ENCODE measurements around the gene RNF130. TPM values are rescaled to one million over a fixed set of nuclear protein-coding genes. Genes with fewer than 3 reads are reported as not detected.

The RNF130 gene
- total and polyA plus RNA-seq, 2 of the 13 experiments (the other 11 are each of a cell fraction or from before 2014, with no cell fraction given) = 28.2 to 28.3 TPM

- TF ChIP-seq RNF219 (CRISPR knock-in tag; IDR thresholded peaks at IDR 0.05) (0 out of 2 replicates have a peak, but pooled peaks have one; percentile 39), RFX3 (CRISPR knock-in tag; IDR thresholded peaks at IDR 0.05) (peak; percentile 26; the same call in 1 of the 2 replicates), REXO4 (CRISPR knock-in tag; IDR thresholded peaks at IDR 0.05; ENCODE audit: borderline replicate concordance) (no peak), HOMEZ (CRISPR knock-in tag; IDR thresholded peaks at IDR 0.05; ENCODE audit: low read depth) (no peak), PHF21A (CRISPR knock-in tag; IDR thresholded peaks at IDR 0.05) (no peak; the same call in 1 of the 2 replicates), ZBTB3 (CRISPR knock-in tag; IDR thresholded peaks at IDR 0.05; ENCODE audit: borderline replicate concordance, low read depth) (peak; percentile 54; the same call in 1 of the 2 replicates), ZBTB7B (CRISPR knock-in tag; IDR thresholded peaks at IDR 0.05) (peak; percentile 38; the same call in 1 of the 2 replicates), STAT5B (CRISPR knock-in tag; IDR thresholded peaks at IDR 0.05) (0 out of 2 replicates have a peak, but pooled peaks have one; percentile 94), GTF2F1 (IDR thresholded peaks at IDR 0.05; ENCODE audit: low read length) (0 out of 2 replicates have a peak, but pooled peaks have one; percentile 49), POGZ (CRISPR knock-in tag; IDR thresholded peaks at IDR 0.05) (no peak), ZNF607 (CRISPR knock-in tag; IDR thresholded peaks at IDR 0.05; ENCODE audit: borderline replicate concordance) (no peak), EP300 (IDR thresholded peaks at IDR 0.05; ENCODE audit: low read depth in 2 of 2, low read length in 2 of 2) (no peak), EP300 (CRISPR knock-in tag; IDR thresholded peaks at IDR 0.05; ENCODE audit: borderline replicate concordance) (no peak; the same call in 1 of the 2 replicates), PAWR (CRISPR knock-in tag; IDR thresholded peaks at IDR 0.05; ENCODE audit: borderline replicate concordance) (no peak), KLF12 (CRISPR knock-in tag; IDR thresholded peaks at IDR 0.05; ENCODE audit: borderline replicate concordance) (no peak), ZNF598 (CRISPR knock-in tag; IDR thresholded peaks at IDR 0.05; ENCODE audit: borderline replicate concordance) (peak; percentile 1), EEA1 (CRISPR knock-in tag; IDR thresholded peaks at IDR 0.05; ENCODE audit: borderline replicate concordance) (no peak)
- TF ChIP-seq, protein P1, sequence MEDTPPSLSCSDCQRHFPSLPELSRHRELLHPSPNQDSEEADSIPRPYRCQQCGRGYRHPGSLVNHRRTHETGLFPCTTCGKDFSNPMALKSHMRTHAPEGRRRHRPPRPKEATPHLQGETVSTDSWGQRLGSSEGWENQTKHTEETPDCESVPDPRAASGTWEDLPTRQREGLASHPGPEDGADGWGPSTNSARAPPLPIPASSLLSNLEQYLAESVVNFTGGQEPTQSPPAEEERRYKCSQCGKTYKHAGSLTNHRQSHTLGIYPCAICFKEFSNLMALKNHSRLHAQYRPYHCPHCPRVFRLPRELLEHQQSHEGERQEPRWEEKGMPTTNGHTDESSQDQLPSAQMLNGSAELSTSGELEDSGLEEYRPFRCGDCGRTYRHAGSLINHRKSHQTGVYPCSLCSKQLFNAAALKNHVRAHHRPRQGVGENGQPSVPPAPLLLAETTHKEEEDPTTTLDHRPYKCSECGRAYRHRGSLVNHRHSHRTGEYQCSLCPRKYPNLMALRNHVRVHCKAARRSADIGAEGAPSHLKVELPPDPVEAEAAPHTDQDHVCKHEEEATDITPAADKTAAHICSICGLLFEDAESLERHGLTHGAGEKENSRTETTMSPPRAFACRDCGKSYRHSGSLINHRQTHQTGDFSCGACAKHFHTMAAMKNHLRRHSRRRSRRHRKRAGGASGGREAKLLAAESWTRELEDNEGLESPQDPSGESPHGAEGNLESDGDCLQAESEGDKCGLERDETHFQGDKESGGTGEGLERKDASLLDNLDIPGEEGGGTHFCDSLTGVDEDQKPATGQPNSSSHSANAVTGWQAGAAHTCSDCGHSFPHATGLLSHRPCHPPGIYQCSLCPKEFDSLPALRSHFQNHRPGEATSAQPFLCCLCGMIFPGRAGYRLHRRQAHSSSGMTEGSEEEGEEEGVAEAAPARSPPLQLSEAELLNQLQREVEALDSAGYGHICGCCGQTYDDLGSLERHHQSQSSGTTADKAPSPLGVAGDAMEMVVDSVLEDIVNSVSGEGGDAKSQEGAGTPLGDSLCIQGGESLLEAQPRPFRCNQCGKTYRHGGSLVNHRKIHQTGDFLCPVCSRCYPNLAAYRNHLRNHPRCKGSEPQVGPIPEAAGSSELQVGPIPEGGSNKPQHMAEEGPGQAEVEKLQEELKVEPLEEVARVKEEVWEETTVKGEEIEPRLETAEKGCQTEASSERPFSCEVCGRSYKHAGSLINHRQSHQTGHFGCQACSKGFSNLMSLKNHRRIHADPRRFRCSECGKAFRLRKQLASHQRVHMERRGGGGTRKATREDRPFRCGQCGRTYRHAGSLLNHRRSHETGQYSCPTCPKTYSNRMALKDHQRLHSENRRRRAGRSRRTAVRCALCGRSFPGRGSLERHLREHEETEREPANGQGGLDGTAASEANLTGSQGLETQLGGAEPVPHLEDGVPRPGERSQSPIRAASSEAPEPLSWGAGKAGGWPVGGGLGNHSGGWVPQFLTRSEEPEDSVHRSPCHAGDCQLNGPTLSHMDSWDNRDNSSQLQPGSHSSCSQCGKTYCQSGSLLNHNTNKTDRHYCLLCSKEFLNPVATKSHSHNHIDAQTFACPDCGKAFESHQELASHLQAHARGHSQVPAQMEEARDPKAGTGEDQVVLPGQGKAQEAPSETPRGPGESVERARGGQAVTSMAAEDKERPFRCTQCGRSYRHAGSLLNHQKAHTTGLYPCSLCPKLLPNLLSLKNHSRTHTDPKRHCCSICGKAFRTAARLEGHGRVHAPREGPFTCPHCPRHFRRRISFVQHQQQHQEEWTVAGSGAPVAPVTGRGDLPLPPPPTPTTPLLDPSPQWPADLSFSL (CRISPR knock-in tag; IDR thresholded peaks at IDR 0.05) = no peak
- TF ChIP-seq, protein P2, sequence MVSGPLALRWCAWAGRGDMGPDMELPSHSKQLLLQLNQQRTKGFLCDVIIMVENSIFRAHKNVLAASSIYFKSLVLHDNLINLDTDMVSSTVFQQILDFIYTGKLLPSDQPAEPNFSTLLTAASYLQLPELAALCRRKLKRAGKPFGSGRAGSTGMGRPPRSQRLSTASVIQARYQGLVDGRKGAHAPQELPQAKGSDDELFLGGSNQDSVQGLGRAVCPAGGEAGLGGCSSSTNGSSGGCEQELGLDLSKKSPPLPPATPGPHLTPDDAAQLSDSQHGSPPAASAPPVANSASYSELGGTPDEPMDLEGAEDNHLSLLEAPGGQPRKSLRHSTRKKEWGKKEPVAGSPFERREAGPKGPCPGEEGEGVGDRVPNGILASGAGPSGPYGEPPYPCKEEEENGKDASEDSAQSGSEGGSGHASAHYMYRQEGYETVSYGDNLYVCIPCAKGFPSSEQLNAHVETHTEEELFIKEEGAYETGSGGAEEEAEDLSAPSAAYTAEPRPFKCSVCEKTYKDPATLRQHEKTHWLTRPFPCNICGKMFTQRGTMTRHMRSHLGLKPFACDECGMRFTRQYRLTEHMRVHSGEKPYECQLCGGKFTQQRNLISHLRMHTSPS (CRISPR knock-in tag; IDR thresholded peaks at IDR 0.05; ENCODE audit: low read depth) = no peak
Observed at GRCh38 chr5:180072256-180072548, 643 bp upstream of the RNF130 start (continued).
